ENCODE results near the gene IL13RA1. TPM values are rescaled to one million over a fixed set of nuclear protein-coding genes. Genes with fewer than 3 reads are reported as not detected.

Gene IL13RA1
- total and polyA plus RNA-seq, 2 of the 13 experiments (the other 11 are each of a cell fraction or from before 2014, with no cell fraction given): 56.6 to 73.5 TPM

GRCh38 chrX:118839334-118839958 lies 112.0 kb downstream of the IL13RA1 start (continued):
- TF ChIP-seq SOX5 (CRISPR knock-in tag; IDR thresholded peaks at IDR 0.05; ENCODE audit: borderline replicate concordance) (peak; percentile 37; the same call in 1 of the 2 replicates), FOXK1 (CRISPR knock-in tag; IDR thresholded peaks at IDR 0.05; ENCODE audit: borderline replicate concordance, low read depth) (0 out of 2 replicates have a peak, but pooled peaks have one; percentile 19), MTA1 (CRISPR knock-in tag; IDR thresholded peaks at IDR 0.05; ENCODE audit: borderline replicate concordance) (peak; percentile 54; the same call in 1 of the 2 replicates), DZIP1 (CRISPR knock-in tag; IDR thresholded peaks at IDR 0.05) (no peak), ZFY (CRISPR knock-in tag; IDR thresholded peaks at IDR 0.05) (peak; percentile 52), HNF4A (CRISPR knock-in tag; IDR thresholded peaks at IDR 0.05) (peak; percentile 77), ATF6 (CRISPR knock-in tag; conservative IDR thresholded peaks at IDR 0.05) (no peak), NR2F6 (IDR thresholded peaks at IDR 0.05) (peak; percentile 68; the same call in 1 of the 2 replicates), NR2F6 (CRISPR knock-in tag; IDR thresholded peaks at IDR 0.05) (peak; percentile 87), RAD21 (CRISPR knock-in tag; IDR thresholded peaks at IDR 0.05) (peak; percentile 50; the same call in 1 of the 2 replicates), CHD2 (IDR thresholded peaks at IDR 0.05; ENCODE audit: low read depth, low read length) (no peak), ZNF644 (CRISPR knock-in tag; IDR thresholded peaks at IDR 0.05; ENCODE audit: low read depth) (no peak), ZNF616 (CRISPR knock-in tag; IDR thresholded peaks at IDR 0.05; ENCODE audit: low read depth) (peak; percentile 60; the same call in 1 of the 2 replicates), KDM2A (CRISPR knock-in tag; IDR thresholded peaks at IDR 0.05; ENCODE audit: borderline replicate concordance, low read depth) (peak; percentile 89), KDM5B (CRISPR knock-in tag; IDR thresholded peaks at IDR 0.05; ENCODE audit: borderline replicate concordance) (peak; percentile 49; the same call in 1 of the 2 replicates), HIVEP1 (CRISPR knock-in tag; IDR thresholded peaks at IDR 0.05) (peak; percentile 94), YY1 (IDR thresholded peaks at IDR 0.05; ENCODE audit: insufficient read depth, insufficient replicate concordance, low read depth, low read length) (peak; percentile 56), TFE3 (CRISPR knock-in tag; IDR thresholded peaks at IDR 0.05) (peak; percentile 93), PHF20 (CRISPR knock-in tag; IDR thresholded peaks at IDR 0.05) (peak; percentile 55; the same call in 1 of the 2 replicates), ZNF605 (CRISPR knock-in tag; IDR thresholded peaks at IDR 0.05) (no peak), ASH2L (IDR thresholded peaks at IDR 0.05; ENCODE audit: insufficient read length, low read depth, low read length) (peak; percentile 59), NFKB2 (CRISPR knock-in tag; IDR thresholded peaks at IDR 0.05; ENCODE audit: borderline replicate concordance) (peak; percentile 38; the same call in 1 of the 2 replicates), TBL1XR1 (IDR thresholded peaks at IDR 0.05; ENCODE audit: borderline replicate concordance, low read length, partially characterized antibody) (no peak), TCF12 (IDR thresholded peaks at IDR 0.05) (no peak), TCF12 (CRISPR knock-in tag; IDR thresholded peaks at IDR 0.05) (no peak), JUND (CRISPR knock-in tag; IDR thresholded peaks at IDR 0.05) (no peak), U2AF1 (optimal IDR thresholded peaks at IDR 0.05; ENCODE audit: low read depth, low read length) (no peak)
